SH-SY5Y (cell line): ENCODE data around the gene EPAS1.

Experiments used
- GATA2 ChIP-seq: IDR thresholded peaks from 2 replicates; pipeline ENCODE4 v1.6.1; 2011; ENCODE audit warnings: mild to moderate bottlenecking, low read depth, low read length
- GATA3 ChIP-seq: IDR thresholded peaks from 2 replicates; pipeline ENCODE4 v1.6.1; 2011; ENCODE audit warnings: low read depth, mild to moderate bottlenecking, low read length, moderate library complexity

EPAS1 gene

DNA sequence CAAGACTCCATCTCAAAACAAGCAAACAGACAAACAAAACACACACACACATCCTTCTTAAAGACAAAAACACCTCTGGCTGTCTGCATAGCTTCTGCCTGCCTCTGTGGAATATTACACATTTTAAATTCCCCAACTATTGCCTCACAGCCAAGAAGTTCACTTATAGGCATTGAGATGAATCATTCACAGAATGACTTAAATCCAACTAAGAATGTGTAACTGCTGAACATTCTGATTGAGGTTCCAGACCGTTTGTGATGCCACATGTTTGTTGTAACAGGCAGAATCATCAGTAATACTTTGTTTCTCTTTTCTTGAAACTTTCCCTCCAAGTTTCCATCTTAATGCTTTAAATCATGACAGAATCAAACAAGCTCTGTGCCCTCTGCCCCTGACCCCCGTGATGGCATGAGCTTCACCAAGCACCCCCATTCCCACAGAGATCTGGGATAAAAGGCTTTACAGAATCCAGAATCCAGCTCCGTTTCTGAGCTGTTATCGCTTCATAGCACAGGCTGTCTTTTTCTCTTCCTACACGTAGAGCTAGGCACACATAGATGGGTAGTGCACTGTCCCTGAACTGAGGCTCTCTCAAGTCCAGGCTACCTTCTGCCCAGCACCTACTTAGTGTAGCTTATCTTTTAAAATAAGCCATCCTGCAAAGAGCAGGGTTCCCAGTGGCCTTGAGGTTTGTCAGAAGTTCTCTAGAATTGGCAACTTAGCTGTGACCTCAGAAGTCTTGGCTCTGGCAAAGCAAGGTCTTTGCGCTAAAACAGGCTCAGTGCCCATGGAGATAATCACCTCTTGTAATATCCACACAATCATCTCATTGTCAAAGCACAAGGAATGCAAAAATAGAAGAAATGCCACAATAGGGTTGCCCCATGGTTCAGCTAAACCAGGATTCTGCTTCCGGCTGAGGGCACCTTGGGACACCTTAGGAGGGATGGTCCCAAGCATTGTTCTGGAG lies 32.9 kb downstream of the EPAS1 start:
- TF ChIP-seq GATA2 (no peak), GATA3 (no peak)

DNA sequence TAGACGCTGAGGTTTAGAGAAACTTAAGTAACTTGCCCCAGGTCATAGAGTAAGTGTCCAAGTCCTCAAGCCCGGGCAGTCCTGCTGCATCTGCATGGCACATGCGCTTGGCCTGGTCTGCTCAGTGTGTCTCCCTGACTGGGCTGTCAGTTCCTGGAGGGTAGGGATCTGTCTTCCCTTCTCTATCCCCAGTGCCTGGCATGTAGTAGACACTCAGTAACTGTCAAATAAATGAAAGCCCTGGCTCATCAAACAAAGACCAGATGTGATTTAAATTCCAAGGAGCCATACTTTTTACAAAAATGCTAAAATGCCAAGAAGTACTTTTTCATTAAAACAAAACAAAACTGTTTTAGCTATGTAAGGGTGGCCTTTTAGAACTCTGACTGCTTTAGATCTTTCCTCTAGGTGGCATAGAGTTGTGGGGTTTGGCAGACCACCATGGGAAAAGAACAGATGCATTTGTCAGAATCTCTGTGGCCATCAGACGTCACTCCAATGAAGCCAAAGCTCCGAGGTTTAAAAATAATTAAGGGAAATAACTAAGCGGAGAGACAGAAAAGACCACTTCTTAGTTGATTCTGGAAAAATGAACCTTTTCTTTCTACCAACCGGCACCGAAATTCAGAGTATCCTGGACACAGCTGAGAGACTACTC lies 34.0 kb downstream of the EPAS1 start:
- no peak; the same call in 1 of the 2 replicates for TF ChIP-seq GATA2
- TF ChIP-seq GATA3: peak; percentile 16

DNA sequence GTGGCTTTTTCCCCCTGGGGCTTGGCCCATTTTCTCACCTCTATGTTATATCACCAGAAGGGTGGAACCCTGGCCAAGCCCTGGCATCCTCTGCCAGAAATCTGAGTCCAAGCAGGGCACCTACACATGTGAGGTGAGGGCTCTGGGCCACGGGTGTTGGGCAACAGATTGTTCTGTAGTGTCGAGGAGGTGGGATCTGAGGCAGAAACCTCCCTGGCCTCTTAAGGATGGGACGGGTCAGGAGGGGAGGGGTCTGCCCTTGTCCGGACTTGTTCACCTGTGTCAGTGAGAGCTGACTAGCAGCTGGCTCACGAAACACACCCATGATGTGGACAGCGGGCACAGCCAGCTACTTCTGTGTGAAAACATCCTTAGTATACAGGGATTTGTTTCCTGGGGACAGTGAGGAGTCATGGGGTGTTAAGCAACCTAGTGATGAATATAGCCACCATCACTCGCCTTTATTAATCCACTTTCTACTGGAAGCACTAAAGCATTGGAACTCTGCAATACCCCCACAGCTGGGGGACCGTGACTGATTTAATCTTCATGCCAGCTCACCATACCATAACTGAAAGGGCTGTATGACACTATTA lies 35.6 kb downstream of the EPAS1 start:
- no peak for TF ChIP-seq GATA3
- TF ChIP-seq GATA2: peak; percentile 47; the same call in 1 of the 2 replicates

DNA sequence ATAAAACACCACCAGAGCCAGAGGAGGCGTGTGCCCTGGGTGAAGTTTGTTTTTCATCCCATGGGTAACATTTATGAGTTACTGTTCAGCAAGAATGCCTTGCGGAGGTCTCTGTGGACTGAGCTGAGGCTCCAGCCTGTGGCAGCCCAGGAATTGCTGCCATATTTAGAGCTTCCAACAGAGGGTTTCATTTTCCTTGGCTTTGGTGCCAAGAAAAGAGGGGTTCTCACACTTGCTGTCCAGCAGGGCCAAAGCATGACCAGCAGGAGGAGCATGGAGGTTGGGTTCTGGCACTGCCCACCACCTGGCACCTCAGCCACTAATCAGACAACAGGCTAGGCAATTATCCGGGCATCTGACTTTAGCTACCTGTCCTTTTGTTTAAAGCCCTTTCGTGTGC lies 36.7 kb downstream of the EPAS1 start:
- TF ChIP-seq GATA3 (no peak), GATA2 (no peak)

DNA sequence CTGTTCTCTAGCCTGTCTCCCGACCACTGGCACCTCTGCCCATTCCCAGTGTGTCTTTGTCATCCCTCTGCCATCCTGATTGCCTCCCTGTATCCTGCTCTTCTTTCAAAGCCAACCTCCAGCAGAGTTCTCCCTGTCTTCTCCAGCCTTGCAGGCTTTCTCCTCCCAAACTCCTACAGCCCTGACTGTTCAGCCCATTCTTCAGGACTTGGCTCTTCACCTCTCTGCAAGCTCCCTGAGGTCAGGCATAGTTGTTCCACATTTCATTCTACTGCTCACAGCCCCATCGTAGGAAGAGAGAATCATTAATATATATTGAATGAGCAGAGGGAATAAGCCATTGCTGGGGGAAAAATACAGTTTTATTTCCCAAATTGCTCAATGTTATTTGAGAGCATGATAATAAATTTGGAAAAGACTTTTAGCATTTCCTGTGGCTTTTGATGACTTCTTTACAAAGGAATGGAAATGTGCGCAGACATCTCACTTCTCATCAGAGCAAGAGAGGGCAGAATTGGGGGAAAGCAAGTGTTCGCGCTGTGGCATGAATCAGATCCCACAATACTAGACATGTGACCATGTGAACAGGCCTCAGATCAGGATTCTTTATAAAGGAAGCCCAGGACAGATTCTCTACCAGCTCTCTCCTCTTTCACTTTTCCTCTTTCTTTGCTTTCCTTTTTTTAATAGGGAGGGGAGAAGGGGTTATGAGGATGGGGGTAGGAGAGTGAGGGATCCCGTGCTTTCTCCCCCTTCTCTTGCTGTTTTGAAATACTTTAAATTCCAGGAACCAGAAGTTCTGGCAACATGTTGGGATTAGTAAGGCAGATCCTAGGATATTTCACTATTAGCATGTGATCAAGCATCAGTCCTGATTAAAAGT lies 37.4 kb downstream of the EPAS1 start:
- no peak for TF ChIP-seq GATA3
- no peak for TF ChIP-seq GATA2

DNA sequence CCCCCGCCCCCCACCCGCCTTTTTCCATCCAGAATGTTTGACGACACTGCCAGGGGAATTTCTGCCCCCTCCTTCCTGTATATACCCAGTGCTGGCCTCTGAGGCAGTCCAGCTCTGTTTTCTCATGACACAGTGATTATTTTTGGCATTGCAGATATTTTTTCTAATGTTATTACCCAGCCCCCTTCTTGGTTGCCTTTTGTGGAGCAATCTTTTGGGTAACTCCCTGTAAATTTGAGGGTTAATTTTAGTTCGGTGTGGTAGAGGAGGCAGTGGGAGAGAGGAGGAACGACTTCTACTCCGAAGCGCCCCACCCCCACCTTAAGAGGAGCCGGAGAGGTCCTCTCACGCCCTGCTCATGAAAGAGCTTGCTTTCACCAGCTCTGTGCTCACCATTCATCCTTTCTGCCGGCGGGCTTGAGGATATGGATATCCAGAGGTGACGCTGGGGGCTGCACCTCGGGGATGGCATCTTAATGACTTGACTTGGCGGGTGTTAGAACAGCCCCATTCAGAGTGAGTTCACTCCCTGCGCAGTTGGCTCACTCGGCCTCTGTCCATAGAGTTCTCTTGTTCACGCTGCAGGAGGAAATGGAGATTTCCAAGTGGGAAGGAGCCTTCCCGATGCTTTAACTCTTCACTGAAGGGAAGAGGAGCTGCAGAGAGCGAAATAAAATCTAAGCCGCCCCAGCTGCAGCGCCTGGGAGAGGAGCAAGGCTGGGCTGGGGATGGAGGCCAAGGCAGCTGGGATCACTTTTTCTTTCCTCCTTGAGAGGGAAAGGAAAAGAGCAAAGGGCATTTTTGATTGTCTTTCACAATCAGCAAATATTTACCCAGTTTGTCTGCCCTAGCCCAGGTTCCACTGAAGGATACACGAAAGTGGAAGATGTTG lies 38.4 kb downstream of the EPAS1 start:
- TF ChIP-seq GATA3 (no peak), GATA2 (no peak)

DNA sequence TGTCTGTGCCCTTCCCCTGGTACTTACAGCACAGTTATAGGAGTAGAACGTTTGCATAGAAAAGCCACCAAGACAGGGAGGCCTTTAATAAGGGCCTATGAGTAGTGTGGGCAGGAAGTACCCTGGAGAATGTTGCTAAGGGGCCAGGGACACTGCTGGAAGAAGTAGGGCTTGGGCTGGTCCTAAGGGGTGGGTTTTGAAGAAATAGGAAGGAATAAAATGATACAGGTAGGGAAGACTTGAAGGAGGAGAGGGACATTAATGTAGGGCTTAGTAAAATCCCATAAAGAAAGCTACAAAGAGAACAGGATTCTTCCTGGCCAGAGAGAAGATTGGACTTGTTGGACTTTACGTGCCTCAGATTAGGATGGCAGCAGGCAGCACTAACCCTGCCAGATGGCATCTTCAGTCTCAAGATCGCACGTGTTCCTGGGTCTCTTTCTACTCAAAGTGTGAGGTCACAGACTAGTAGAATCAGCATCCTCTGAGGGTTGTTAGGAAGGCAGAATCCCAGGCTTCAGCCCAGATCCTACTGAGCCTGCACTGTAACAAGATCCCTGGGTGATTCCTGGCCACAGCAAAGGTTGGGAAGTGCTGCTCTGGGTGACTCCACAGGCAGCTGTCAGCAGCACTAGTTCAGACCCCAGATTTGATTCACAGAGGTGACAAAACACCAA lies 39.2 kb downstream of the EPAS1 start:
- no peak for TF ChIP-seq GATA2
- no peak for TF ChIP-seq GATA3

DNA sequence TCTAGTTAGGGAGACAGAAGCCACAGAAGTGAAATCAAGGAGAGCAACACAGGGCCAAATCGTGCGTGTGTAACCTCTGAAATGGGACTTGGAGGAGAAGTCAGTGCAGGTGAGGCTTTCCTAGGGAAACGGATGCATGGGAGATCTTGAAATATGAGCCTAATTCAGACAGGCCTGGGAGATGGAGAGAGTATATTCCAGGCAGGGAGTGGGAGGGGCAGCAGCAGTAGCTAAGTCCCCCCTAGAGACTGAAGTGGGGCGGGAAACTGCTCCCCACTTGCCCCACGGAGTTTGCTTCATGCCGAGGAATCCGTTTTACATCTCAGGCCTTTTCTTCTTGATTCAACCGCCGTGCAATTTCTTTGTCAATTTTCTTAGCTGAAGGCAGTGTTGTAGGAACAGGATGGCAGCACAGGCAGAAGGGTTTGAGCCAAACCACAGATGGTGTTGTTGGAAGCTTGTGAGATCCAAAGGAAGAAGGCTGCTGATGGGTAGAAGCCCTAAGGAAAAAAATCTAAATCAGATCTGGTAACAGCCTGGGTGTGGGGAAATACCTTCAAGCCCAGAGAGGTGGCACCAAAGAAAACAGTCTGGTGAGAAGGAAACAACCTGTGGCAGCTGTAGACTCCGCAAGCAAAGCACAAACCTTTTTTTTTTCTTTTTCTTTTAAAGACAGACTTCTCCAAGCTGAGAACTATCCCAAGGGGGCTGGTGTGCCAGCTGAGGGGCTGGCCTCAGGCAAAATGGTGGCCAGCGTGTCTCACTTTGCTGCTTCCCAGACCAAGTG lies 40.2 kb downstream of the EPAS1 start:
- TF ChIP-seq GATA2 (no peak), GATA3 (no peak)

DNA sequence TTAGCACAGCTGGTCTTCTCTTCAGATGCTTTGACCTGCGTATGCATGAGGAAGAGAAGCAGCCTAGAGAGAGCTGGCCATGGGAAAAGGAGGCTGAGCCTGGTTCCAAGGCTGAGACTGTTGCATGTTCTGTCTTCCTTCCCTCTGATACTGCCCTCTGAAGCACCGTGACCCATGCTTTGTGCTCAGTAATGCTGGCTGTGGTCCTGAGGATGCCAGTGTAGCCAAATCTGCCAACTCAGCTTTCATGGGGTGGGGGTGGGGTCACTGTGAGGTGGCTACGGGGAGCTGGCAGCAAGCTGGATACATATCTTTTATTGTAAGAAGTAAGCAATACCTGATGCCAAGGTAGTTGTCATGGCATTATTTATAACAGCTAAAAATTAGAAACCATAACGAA lies 41.5 kb downstream of the EPAS1 start:
- TF ChIP-seq GATA3 (no peak), GATA2 (no peak)

DNA sequence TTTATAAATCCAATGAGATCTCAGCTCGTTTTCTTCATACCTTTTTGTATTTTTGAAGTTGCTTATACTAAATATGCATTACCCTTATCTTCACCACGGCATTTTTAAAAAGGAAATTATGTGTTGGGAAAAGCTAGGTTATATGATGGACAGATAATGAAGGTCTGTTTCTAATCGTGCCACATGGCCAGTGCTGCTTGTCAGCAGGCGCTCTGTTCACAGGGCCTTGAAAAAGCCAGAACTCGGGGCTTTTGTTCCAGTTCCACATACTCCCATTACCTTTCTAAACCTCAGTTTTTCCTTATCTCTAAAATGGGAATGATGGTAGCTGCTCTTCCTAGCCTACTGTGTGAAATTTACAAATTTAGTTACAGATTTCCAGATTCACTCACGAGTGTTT lies 42.0 kb downstream of the EPAS1 start:
- TF ChIP-seq GATA2: peak; percentile 98
- TF ChIP-seq GATA3: peak; percentile 99

DNA sequence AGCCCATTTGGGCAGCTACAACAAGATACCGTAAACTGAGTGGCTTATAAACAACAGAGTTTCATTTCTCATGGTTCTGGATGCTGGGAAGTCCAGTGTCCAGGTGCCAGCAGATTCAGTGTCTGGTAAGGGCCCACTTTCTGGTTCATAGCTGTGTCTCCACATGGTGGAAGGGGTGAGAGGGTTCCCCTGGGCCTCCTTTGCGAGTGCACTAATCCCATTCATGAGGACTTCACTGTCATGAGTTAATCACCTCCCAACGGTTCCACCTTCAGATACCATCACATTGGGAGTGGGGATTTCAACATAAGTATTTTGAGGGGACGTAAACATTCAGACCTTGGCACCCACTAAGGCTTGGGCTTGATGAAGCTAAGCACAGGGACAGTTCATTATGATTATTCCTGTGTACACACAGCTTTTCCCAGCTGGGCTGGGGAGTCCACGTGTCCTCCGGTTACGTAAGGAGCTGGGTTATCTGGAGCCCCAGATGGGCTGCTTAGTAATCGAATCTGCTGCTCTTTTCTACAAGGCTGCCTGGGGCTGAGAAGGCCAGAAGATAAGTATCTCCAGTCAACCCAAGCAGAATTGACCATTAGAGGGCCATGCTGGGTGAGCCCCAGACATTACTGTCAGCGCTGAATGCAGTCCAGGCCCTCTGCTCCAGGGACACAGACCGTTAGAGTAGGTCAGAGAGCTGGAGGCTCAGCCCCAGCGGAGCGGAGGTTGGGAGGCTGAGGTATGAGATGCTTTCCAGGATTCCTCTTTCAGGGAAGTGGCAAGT lies 42.7 kb downstream of the EPAS1 start:
- TF ChIP-seq GATA2 (peak; percentile 100), GATA3 (peak; percentile 100)
